MCF 10A (cell line): Measurements from ENCODE around the gene CUBN. TPM values are rescaled to one million over a fixed set of nuclear protein-coding genes. Genes with fewer than 3 reads are reported as not detected.

Source experiments
- BruUV-seq: library from RNA; stranded (reverse); fragments of 400-500 nt; replicated peaks from 2 replicates; lab custom pipeline; 2021; lab: Mats Ljungman, UMichigan
- CTCF ChIA-PET: fragments of 300-600 bp; sonication (Branson Sonifier 250); formaldehyde crosslinking; extraction: SDS; loops from one replicate; lab custom pipeline; 2021; ENCODE audit warnings: antibody characterized with exemption, inconsistent platforms; lab: Yijun Ruan, JAX
- POLR2A ChIA-PET: fragments of 300-600, 350-650 bp; sonication (Branson Sonifier 250); formaldehyde crosslinking; extraction: SDS; loops from one replicate; lab custom pipeline; 2020; ENCODE audit warnings: antibody characterized with exemption, inconsistent platforms; lab: Yijun Ruan, JAX
- DNase-seq: peaks from one replicate; pipeline ENCODE4 v3.0.0-alpha.2; 2018; ENCODE audit not compliant: unreplicated experiment
- H3K27ac Mint-ChIP-seq: one replicate; pipeline ENCODE4 v1.8.0; 2022; ENCODE audit warnings: mild to moderate bottlenecking, low read depth, mixed read lengths; ENCODE audit not compliant: unreplicated experiment
- H3K27me3 Mint-ChIP-seq: one replicate; pipeline ENCODE4 v1.8.0; 2022; ENCODE audit warnings: mixed read lengths; ENCODE audit not compliant: insufficient read depth, unreplicated experiment
- H3K36me3 Mint-ChIP-seq: one replicate; pipeline ENCODE4 v1.8.0; 2022; ENCODE audit warnings: mild to moderate bottlenecking, moderate library complexity, mixed read lengths; ENCODE audit not compliant: insufficient read depth, unreplicated experiment
- H3K4me1 Mint-ChIP-seq: one replicate; pipeline ENCODE4 v1.8.0; 2022; ENCODE audit warnings: mixed read lengths; ENCODE audit not compliant: insufficient read depth, unreplicated experiment
- H3K4me3 Mint-ChIP-seq: one replicate; pipeline ENCODE4 v1.8.0; 2022; ENCODE audit warnings: mild to moderate bottlenecking, moderate library complexity, mixed read lengths; ENCODE audit not compliant: unreplicated experiment
- H3K9me3 Mint-ChIP-seq: one replicate; pipeline ENCODE4 v1.8.0; 2022; ENCODE audit warnings: mixed read lengths; ENCODE audit not compliant: unreplicated experiment
- intact Hi-C: fragments of 100-400 bp; cut with micrococcal nuclease; formaldehyde crosslinking; loops from 2 replicates; pipeline ENCODE4 v1.14.1; 2022
- total RNA-seq: library from RNA; stranded (reverse); gene quantifications from 2 replicates; pipeline ENCODE4 v1.2.3, GENCODE V29; 2022
- TF ChIP-seq, protein P1 (sequence below): fragments of 200-600 bp; IDR thresholded peaks from one replicate; pipeline ENCODE4 v1.8.0; 2022; ENCODE audit warnings: antibody characterized with exemption, mild to moderate bottlenecking; ENCODE audit not compliant: unreplicated experiment

CUBN gene
- total RNA-seq, 1 experiment from 2014 or later, result 1.3 TPM

DNA sequence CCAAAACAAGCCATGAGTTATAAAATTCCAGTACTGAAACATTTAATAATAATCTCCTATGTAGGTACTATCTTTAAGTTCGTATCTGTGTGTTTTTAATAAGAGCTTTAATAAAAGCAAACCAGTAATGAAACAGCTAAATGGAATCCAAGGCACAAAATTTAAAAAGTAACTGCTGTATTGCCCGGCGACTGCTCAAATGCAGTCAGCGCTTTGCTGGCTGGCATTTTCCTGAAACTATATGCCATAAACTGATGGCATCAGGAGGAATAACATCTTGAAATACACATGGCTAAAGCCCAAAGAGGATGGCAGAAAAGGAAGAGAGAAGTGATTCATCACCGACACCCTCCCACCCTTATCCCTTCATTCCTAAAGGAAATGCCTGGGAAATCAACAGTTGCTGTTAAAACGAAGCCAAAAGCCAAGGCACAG lies 133.1 kb downstream of the CUBN start:
- BruUV-seq, result no TSS peak
- Mint-ChIP-seq H3K9me3 (no peaks in the 10 kb centered on the region), H3K27me3 (no peaks in the 10 kb centered on the region), H3K4me1 (peaks cover 17% of the 10 kb centered on the region), H3K36me3 (no peaks in the 10 kb centered on the region), H3K4me3 (no peak overlapping the region), H3K27ac (peak overlapping the region; percentile 68)
- ChIA-PET POLR2A (interaction anchor here (1.0 kb wide), 1 partner anchor 66 kb away, joined by 5 read pairs; no protein-coding TSS in a partner anchor), CTCF (no interaction called here)
- TF ChIP-seq, protein P1, sequence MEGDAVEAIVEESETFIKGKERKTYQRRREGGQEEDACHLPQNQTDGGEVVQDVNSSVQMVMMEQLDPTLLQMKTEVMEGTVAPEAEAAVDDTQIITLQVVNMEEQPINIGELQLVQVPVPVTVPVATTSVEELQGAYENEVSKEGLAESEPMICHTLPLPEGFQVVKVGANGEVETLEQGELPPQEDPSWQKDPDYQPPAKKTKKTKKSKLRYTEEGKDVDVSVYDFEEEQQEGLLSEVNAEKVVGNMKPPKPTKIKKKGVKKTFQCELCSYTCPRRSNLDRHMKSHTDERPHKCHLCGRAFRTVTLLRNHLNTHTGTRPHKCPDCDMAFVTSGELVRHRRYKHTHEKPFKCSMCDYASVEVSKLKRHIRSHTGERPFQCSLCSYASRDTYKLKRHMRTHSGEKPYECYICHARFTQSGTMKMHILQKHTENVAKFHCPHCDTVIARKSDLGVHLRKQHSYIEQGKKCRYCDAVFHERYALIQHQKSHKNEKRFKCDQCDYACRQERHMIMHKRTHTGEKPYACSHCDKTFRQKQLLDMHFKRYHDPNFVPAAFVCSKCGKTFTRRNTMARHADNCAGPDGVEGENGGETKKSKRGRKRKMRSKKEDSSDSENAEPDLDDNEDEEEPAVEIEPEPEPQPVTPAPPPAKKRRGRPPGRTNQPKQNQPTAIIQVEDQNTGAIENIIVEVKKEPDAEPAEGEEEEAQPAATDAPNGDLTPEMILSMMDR, result no peak
- DNase-seq, result peak; percentile 28
- intact Hi-C loops, result no loop called here

DNA sequence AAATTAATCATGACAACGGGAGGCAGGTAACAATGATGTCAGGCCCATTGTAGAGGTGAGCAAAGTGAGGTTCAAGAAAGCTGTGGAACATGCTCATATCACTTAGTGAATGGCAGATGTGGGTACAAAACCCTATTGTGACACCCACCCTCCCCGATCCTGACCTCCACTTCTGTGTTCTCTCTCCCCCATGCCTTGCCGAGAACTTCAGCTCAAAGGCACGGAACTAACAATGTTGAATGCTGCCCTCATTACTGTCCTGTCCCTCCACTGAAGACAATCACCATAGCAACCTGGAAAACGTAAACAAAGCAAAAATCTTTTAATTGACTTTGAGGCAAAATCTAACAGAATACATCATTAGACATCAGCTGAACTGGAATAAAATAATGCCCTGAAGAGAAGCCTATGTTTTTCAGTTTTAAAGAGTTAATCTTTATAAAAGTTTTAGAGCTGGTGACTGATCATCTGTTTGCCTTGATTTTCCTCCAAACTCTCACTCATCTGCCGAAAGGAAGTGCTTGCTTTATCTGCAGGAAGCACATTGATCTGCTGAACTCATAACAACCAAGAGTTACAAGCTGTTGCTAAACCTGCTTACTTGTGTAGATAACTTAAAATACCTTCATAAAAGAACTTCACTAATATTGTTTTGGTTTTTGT lies 133.6 kb downstream of the CUBN start:
- no peaks in the 10 kb centered on the region for H3K9me3 Mint-ChIP-seq
- H3K27me3 Mint-ChIP-seq, result no peaks in the 10 kb centered on the region
- TF ChIP-seq, protein P1, result no peak
- no peak for DNase-seq
- peak overlapping the region; percentile 68 for H3K27ac Mint-ChIP-seq
- CTCF ChIA-PET, result interaction anchor here (0.5 kb wide), 1 partner anchor 19 kb away, joined by 3 read pairs; no protein-coding TSS in a partner anchor
- intact Hi-C loops, result no loop called here
- no peak overlapping the region for H3K4me3 Mint-ChIP-seq
- POLR2A ChIA-PET, result interaction anchor here (0.6 to 1.3 kb wide), 4 partner anchors 27 to 233 kb away, joined by 3 to 5 read pairs (median 4); no protein-coding TSS in a partner anchor
- BruUV-seq, result no TSS peak
- peaks cover 17% of the 10 kb centered on the region for H3K4me1 Mint-ChIP-seq
- no peaks in the 10 kb centered on the region for H3K36me3 Mint-ChIP-seq

DNA sequence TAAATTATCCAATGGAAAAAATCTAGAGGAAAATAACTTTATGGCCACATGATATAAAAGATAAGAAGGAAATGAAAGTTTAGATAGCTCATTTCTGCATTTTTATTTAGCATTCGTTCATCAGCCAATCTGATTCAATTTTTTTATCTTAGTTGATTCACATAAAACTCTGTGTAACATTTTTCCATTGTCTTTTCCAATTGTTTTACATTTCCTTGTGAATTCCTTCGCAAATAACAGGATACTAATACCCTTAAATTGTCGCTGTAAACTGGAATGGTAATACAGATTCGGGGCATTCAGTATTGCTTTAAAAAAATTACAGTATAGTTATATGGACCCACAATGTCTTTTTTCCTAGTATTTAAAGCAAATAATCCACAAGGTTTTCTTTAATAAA lies 136.4 kb downstream of the CUBN start:
- Mint-ChIP-seq H3K27ac (no peak overlapping the region), H3K4me3 (no peak overlapping the region), H3K27me3 (no peaks in the 10 kb centered on the region), H3K9me3 (no peaks in the 10 kb centered on the region), H3K36me3 (no peaks in the 10 kb centered on the region), H3K4me1 (peaks cover 7% of the 10 kb centered on the region)
- intact Hi-C loops, result no loop called here
- TF ChIP-seq, protein P1, result no peak
- DNase-seq, result no peak
- ChIA-PET CTCF (no interaction called here), POLR2A (interaction anchor here (0.6 to 0.7 kb wide), 2 partner anchors 169 to 208 kb away, joined by 3 read pairs; partner anchors contain the start of gene TRDMT1)
- BruUV-seq, result no TSS peak

DNA sequence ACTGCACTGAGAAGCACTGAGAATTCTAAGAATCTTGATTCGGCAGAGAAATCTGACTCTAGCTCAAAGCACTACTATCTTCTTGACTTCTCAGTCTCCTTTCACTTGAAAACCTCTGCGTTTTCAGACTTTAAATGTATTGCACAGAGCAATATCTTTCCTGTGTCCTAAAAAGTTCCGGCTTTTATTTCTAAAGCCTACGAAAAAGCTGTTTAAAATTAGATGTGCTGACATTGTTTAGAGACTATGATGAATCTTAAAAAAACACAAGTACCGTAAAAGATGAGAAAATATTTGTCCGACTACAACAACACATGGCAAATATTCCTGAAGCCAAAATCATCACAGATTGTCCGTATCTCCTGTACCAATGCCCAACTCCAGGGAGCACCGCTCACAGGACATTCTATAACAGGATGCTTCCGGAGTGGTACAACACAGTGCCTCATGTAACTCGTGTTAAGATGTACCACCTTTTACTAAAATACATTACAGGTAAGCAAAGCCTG lies 136.9 kb downstream of the CUBN start:
- H3K9me3 Mint-ChIP-seq, result no peaks in the 10 kb centered on the region
- no peak overlapping the region for H3K27ac Mint-ChIP-seq
- DNase-seq, result no peak
- no peak overlapping the region for H3K4me3 Mint-ChIP-seq
- TF ChIP-seq, protein P1, result no peak
- no peaks in the 10 kb centered on the region for H3K27me3 Mint-ChIP-seq
- H3K4me1 Mint-ChIP-seq, result peaks cover 7% of the 10 kb centered on the region
- POLR2A ChIA-PET, result interaction anchor here (0.7 kb wide), 2 partner anchors 209 to 652 kb away, joined by 3 to 4 read pairs; partner anchors contain the start of gene TRDMT1
- CTCF ChIA-PET, result no interaction called here
- intact Hi-C loops, result no loop called here
- no TSS peak for BruUV-seq
- no peaks in the 10 kb centered on the region for H3K36me3 Mint-ChIP-seq
